Activated CD8-positive, alpha-beta memory T cell treated with anti-CD3 and anti-CD28 coated beads, Interleukin-2, amount 50 U/mL, for 24 hours (primary cell): ENCODE data around the gene ATM.
"Not testable (repeated sequence)": the region's sequence is repeated elsewhere in the genome, so short reads cannot be mapped to it uniquely, and the experiment has no call there.

Source experiments
- DNase-seq: peaks from one replicate; pipeline ENCODE4 v3.0.0-alpha.2; 2020; ENCODE audit errors: extremely low read depth

Gene ATM

GRCh38 chr11:108278546-108278945 lies 55.7 kb downstream of the ATM start:
- no peak for DNase-seq

DNA sequence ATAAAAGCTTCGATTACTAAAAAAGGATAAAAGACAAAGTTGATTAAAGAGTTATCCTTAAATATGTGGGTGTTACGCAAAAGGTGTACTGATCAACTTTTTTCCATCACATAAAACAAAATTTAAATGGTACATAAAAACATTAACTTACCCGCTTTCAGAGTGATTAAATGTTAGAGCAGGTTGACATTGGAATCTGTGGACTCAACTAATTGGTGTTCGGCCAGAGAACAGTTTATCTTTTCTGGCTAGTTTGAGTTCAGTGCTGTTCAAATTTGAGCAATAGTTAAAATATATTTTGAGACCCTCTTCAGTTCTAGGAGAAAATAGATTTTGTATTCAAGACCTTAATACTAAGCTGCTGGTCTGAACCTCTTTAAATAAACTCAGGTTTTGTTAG lies 56.1 kb downstream of the ATM start:
- DNase-seq, result no peak

- DNase-seq, result no peak
Measured at GRCh38 chr11:108286370-108286769, 63.5 kb downstream of the ATM start.

GRCh38 chr11:108286956-108287355 lies 64.1 kb downstream of the ATM start:
- DNase-seq, result no peak

DNA sequence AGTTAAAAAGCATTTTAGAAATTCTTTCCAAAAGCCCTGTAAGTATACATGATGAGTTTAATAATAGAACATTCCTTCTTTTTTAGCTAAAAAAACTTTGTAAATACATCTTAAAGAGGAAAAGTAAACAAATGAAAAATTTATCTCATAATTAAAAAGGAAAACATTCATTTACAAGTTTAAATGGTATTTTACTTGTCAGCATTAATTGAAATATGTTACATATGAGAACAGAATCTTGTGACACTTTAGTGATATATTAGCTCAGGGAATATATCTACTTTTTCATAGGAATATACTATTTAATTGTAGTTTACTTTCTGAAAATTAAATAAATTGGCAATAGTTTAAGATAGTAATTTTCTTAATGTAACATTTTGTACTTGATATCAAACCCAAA lies 66.2 kb downstream of the ATM start:
- not testable (repeated sequence) for DNase-seq

DNA sequence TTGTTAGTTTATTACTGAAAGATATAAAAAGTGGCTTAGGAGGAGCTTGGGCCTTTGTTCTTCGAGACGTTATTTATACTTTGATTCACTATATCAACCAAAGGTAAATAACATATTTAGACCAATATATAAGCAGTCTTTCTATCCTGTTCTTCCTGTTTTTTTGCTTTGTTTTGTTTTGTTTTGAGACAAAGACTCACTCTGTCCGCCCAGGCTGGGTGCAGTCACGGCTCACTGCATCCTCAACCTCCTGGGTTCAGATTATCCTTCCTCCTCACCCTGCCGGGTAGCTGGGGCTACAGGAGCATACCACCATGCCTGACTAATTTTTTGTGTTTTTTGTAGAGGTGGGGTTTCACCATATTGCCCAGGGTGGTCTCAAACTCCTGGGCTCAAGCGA lies 66.8 kb downstream of the ATM start:
- DNase-seq, result no peak

GRCh38 chr11:108293229-108293628 lies 70.4 kb downstream of the ATM start:
- no peak for DNase-seq

- DNase-seq, result no peak
Measured at GRCh38 chr11:108302121-108302785, 79.4 kb downstream of the ATM start.

DNA sequence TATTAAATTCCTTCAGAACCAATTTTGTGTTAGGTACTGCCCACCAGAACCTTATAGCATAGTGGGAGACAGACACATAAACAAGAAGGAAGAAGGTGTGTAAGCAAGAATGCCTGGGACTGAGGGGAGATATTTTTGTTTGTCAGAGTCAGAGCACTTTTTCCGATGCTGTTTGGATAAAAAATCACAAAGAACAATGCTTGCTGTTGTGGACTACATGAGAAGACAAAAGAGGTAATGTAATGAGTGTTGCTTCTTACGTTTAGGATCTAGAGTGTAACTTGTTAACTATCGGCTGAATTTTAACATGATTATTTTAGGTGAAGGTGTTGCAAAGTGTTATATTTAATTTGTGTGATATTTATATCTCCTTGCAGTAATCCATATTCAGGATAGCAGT lies 84.9 kb downstream of the ATM start:
- no peak for DNase-seq

GRCh38 chr11:108313444-108313843 lies 90.6 kb downstream of the ATM start:
- DNase-seq, result no peak

DNA sequence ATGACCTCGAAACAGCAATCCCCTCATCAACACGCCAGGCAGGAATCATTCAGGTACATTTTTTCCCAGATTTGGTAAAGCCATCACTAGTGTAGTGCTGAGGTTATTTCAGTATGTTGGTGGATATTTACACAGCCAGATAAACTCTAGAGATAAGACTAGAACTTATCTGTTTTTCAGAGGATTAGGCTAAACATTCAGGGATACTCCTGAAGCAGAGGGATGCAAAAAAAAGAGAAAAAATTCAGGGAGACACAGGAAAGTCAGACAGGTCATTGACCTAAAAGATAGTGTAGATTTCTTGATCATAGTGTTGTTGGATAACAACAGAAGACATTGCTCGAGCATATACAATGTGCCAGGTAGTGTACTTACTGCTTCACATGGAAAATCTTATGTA lies 93.2 kb downstream of the ATM start:
- no peak for DNase-seq

DNA sequence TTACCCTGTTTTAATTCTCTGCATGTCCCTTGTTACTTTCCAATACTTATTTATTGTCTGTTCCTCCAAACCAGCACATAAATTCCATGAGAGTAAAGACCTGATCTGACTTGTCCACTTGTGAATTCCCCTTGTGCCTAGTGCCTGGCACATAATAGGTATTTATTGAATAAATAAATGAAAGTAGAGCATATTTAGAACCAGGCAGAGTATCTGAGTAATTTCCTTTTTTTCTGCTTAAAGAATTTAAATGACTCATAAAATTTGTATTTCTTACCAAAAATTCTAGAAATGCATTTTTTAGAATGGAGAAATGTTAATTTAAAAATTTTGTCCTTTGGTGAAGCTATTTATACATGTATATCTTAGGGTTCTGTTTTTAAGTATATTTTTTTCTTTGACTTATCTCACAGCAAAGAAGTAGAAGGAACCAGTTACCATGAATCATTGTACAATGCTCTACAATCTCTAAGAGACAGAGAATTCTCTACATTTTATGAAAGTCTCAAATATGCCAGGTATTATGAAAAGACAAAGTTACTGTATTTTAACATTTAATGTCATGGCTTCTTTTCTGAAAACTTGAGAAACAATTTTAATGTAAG lies 96.8 kb downstream of the ATM start:
- no peak for DNase-seq

DNA sequence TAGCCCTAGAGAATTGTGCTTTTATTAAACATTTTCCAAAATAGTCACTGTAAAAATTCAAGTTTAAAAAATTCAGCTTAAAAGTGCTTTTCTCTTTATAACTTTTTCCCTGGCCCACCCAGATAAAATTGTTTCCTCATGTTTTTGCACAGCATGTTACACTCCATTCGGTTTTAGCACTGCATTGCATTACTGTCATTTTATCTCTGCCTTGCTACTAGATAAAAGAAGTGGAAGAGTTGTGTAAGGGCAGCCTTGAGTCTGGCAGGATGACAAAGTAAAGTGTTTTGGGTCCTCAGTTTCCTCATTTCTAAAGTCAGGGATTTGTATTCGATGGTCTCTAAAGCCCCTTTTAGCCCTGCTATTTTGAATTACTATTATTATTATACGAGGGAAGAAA lies 99.8 kb downstream of the ATM start:
- no peak for DNase-seq

DNA sequence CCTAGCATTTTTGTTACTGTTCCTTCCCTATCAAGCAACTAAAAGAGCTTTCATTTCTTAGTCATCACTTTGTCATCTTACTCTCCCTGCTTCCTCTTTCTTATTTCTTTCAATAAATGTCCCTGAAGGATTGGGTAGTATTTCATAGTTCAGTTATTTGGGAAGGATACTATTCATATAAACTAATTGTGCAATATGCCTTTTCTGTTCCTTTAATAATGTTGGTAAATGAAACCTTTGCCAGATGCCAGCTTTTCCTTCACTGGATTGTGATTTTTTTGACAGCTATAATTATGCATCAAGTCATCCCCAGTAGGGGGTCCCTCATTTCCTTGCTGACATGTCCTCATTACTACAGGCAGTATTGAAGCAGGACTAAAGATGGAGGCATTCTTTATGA lies 101.7 kb downstream of the ATM start:
- no peak for DNase-seq

GRCh38 chr11:108333403-108333899 lies 110.6 kb downstream of the ATM start:
- DNase-seq, result no peak

- no peak for DNase-seq
Measured at GRCh38 chr11:108338750-108339149, 115.9 kb downstream of the ATM start.

- no peak for DNase-seq
Measured at GRCh38 chr11:108340973-108341372, 118.1 kb downstream of the ATM start.

DNA sequence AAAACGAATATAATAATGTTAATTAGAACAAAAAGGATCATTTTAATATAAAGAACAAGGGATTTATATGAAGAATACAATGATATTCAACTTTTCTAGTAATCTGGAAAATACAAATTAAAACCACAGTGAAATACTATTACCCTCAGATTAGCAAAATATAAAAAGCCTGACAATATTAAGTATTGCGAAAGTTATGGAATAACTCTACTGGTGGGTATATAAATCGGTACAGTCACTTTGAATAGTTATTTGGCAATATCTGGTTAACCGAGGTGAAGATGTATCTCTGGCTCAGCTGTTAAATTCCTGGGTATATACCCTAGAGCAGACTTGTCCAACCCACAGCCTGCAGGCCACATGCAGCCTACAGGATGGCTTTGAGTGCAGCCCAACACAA lies 118.8 kb downstream of the ATM start:
- no peak for DNase-seq

- DNase-seq, result no peak
Measured at GRCh38 chr11:108343714-108344113, 120.8 kb downstream of the ATM start.

DNA sequence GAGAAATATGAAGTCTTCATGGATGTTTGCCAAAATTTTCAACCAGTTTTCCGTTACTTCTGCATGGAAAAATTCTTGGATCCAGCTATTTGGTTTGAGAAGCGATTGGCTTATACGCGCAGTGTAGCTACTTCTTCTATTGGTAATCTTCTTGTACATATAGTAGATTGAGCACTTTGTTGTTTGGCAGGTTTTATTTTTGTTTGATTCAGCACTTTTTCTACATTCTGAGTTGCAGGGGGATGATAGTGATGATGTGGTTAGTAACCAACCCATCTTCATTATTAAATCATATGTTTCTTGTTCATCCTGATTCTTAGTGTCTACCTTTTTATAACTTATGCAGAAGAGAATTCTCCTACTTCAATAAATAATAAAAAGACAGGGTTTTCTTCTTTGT lies 122.9 kb downstream of the ATM start:
- no peak for DNase-seq

DNA sequence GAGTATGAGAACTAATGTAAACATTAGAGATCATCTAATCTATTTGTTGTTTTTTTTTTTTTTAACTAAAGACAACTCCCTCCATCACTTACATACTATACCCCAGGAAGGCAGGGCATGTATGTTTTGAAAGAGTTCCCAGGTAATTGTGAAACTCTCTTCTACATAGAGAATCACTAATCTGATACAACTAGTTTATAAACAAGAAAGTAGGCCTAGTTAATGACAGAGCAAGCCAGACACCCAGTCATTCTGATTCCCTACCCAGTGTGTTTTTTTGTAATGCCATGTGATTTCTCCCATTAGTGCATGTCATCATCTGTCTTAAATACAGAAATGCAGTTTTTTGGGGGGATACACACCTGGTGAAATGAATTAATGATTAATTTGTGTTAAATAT lies 123.6 kb downstream of the ATM start:
- no peak for DNase-seq

- DNase-seq, result no peak
Measured at GRCh38 chr11:108351468-108351867, 128.6 kb downstream of the ATM start.

DNA sequence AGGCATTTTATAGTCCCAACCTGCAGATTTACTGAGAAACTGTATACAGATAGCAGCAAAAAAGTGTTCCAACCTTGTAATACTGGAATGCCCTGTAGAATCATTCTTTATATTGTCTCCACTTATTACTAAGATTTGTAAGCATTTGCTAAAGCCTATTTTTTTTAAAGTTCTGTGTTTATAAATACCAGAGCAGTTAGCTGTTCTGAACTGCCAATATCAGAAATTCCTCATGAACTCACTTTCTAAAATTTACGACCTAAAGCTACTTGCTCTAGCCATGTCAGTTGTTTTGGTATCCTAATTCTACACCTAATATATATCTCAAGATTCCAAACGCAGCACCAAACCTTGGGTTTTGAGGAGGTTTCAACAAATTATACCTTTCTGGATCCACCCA lies 141.3 kb downstream of the ATM start:
- no peak for DNase-seq

GRCh38 chr11:108368134-108368533 lies 145.3 kb downstream of the ATM start:
- DNase-seq, result no peak
